Activated T-cell treated with anti-CD3 and anti-CD28 coated beads, Interleukin-2, amount 50 U/mL, for 4 hours (primary cell): ENCODE data around the gene RTN4IP1. TPM values are rescaled to one million over a fixed set of nuclear protein-coding genes. Genes with fewer than 3 reads are reported as not detected.

Experiments
- total RNA-seq, 3 donors: library from RNA; stranded (reverse); gene quantifications; one replicate each; pipeline ENCODE4 v1.2.1, GENCODE V29; 2021

Gene RTN4IP1
- total RNA-seq, 3 donors from 2014 or later = 8.4 to 8.6 (median 8.5) TPM

Other genes with a start within 250 kb of the RTN4IP1 start
- 10 to 100 TPM; 20.8 to 22.5 (median 20.9) TPM for gene QRSL1, start 80 bp upstream of the RTN4IP1 start, total RNA-seq